ENCODE data around the gene MICAL3. TPM values are rescaled to one million over a fixed set of nuclear protein-coding genes. Genes with fewer than 3 reads are reported as not detected.

The MICAL3 gene
- polyA plus RNA-seq, 1 donor from 2014 or later = 28.1 TPM

GRCh38 chr22:17792299-17792698 is 232.1 kb downstream of the MICAL3 start:
- Histone ChIP-seq H3K27ac (ENCODE audit: low read length) (no peak overlapping the region), H3K9me3 (ENCODE audit: low read length) (no peaks in the 10 kb centered on the region), H3K79me2 (replicated peaks; ENCODE audit: insufficient read depth, low read length) (no peaks in the 10 kb centered on the region), H3K27me3 (ENCODE audit: insufficient read depth, low read depth, low read length) (no peaks in the 10 kb centered on the region), H2AFZ (ENCODE audit: low read depth, low read length) (no peak overlapping the region), H3K9ac (ENCODE audit: low read length) (no peak overlapping the region), H3K4me3 (ENCODE audit: low read length) (no peak overlapping the region), H3F3A (ENCODE audit: insufficient read depth, low read length, poor library complexity, severe bottlenecking) (no peaks in the 10 kb centered on the region), H3K4me2 (ENCODE audit: low read length) (no peak overlapping the region), H3K9me2 (ENCODE audit: insufficient read depth, low read length) (no peaks in the 10 kb centered on the region), H4K20me1 (ENCODE audit: insufficient read depth) (no peaks in the 10 kb centered on the region), H3K36me3 (ENCODE audit: insufficient read depth, low read length) (no peaks in the 10 kb centered on the region)
- TF ChIP-seq SMC3 (conservative IDR thresholded peaks at IDR 0.05; ENCODE audit: poor library complexity) (no peak), REST (IDR thresholded peaks at IDR 0.05; ENCODE audit: borderline replicate concordance) (no peak), POLR2AphosphoS5 (IDR thresholded peaks at IDR 0.05) (no peak), MXI1 (conservative IDR thresholded peaks at IDR 0.05; ENCODE audit: poor library complexity, severe bottlenecking) (no peak), RAD21 (conservative IDR thresholded peaks at IDR 0.05) (no peak), EP300 (conservative IDR thresholded peaks at IDR 0.05; ENCODE audit: poor library complexity, severe bottlenecking) (no peak), TAF1 (IDR thresholded peaks at IDR 0.05; ENCODE audit: low read depth) (no peak), CTCF (IDR thresholded peaks at IDR 0.05; ENCODE audit: poor library complexity, severe bottlenecking) (no peak), EZH2 (IDR thresholded peaks at IDR 0.05; ENCODE audit: borderline replicate concordance, insufficient read depth, low read length, poor library complexity, severe bottlenecking) (no peak)

- no peaks in the 10 kb centered on the region for H3K79me2 ChIP-seq (replicated peaks; ENCODE audit: insufficient read depth, low read length)
- no peaks in the 10 kb centered on the region for H3K9me2 ChIP-seq (ENCODE audit: insufficient read depth, low read length)
- H3K27ac ChIP-seq (ENCODE audit: low read length) = no peak overlapping the region
- no peaks in the 10 kb centered on the region for H3K36me3 ChIP-seq (ENCODE audit: insufficient read depth, low read length)
- no peaks in the 10 kb centered on the region for H3K27me3 ChIP-seq (ENCODE audit: insufficient read depth, low read depth, low read length)
- H3K9ac ChIP-seq (ENCODE audit: low read length) = no peak overlapping the region
- H3K4me2 ChIP-seq (ENCODE audit: low read length) = no peak overlapping the region
- no peak overlapping the region for H3K4me3 ChIP-seq (ENCODE audit: low read length)
- TF ChIP-seq TAF1 (IDR thresholded peaks at IDR 0.05; ENCODE audit: low read depth) (no peak), CTCF (IDR thresholded peaks at IDR 0.05; ENCODE audit: poor library complexity, severe bottlenecking) (no peak), EP300 (conservative IDR thresholded peaks at IDR 0.05; ENCODE audit: poor library complexity, severe bottlenecking) (no peak), POLR2AphosphoS5 (IDR thresholded peaks at IDR 0.05) (no peak), EZH2 (IDR thresholded peaks at IDR 0.05; ENCODE audit: borderline replicate concordance, insufficient read depth, low read length, poor library complexity, severe bottlenecking) (no peak)
- no peaks in the 10 kb centered on the region for H3F3A ChIP-seq (ENCODE audit: insufficient read depth, low read length, poor library complexity, severe bottlenecking)
- no peak overlapping the region for H2AFZ ChIP-seq (ENCODE audit: low read depth, low read length)
- no peaks in the 10 kb centered on the region for H4K20me1 ChIP-seq (ENCODE audit: insufficient read depth)
- H3K9me3 ChIP-seq (ENCODE audit: low read length) = no peaks in the 10 kb centered on the region
These were observed 233.2 kb downstream of the MICAL3 start for GRCh38 chr22:17791196-17791595.

All from neural cell (in vitro differentiated cells).